ENCODE results near the gene CAPG. TPM values are rescaled to one million over a fixed set of nuclear protein-coding genes. Genes with fewer than 3 reads are reported as not detected.

The CAPG gene
- total and polyA plus RNA-seq, 2 experiments from 2014 or later, result 249 to 346 TPM

DNA sequence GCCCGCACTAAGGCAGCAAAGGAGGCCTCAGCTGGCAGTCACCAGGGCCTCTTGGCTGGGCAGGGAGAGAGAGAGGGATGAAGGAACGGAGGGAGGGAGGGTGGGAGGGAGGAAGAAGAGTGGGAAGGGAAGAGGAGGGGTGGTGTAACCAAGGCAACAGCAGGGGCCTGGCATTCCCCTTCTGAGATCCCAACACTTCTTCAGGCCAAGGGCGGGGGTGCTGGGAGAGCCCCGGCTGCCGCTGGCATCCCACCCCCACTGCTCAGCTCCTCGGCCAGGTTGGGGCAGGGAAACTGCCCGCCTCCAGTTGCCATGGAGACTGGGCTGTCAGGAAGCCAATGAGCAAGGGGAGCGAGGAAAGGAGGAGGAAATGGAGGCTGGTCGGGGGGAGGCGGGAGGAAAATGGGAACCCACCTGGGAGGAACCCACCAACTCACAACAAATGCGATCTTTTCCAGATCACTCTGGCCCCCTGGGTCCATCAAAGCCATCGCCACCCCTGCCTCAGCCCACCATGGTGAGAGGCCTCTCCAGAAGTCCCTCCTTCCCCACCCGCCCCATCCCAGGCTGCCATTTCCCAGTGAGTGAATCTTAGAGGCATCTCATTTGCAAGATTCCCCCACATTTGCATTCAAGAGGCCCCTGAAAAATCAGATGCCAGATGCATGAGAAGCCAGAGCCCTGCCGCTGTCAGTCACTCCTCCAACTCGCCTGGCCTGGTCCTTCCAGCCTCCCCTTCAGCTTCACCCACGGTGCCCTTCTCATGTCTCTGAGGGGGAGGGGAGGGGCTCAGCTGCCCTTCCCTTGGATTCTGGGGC, 20.8 kb upstream of the CAPG start:
- Histone ChIP-seq H3K9me3 (ENCODE audit: low read depth) (no peaks in the 10 kb centered on the region), H3K9ac (no peak overlapping the region), H4K20me1 (ENCODE audit: insufficient read depth) (no peaks in the 10 kb centered on the region), H3K27me3 (replicated peaks; ENCODE audit: insufficient read depth) (no peaks in the 10 kb centered on the region), H3F3A (ENCODE audit: insufficient read depth) (no peaks in the 10 kb centered on the region), H3K79me2 (ENCODE audit: insufficient read depth) (no peaks in the 10 kb centered on the region), H3K4me3 (no peak overlapping the region), H2AFZ (no peak overlapping the region), H3K4me2 (ENCODE audit: unreplicated experiment) (no peak overlapping the region), H3K4me1 (ENCODE audit: insufficient read depth) (no peaks in the 10 kb centered on the region), H3K27ac (no peak overlapping the region), H3K36me3 (ENCODE audit: low read depth) (no peaks in the 10 kb centered on the region), H3K9me2 (ENCODE audit: insufficient read depth) (no peaks in the 10 kb centered on the region)
- WGBS, 2 experiments (ENCODE audit: low coverage in 1 of 2, low lambda C conversion rate in 2 of 2, missing lambda C conversion rate in 2 of 2), result 89% methylated on average over 10 to 16 of the region's 16 CpGs
- TF ChIP-seq EZH2 (IDR thresholded peaks at IDR 0.05; ENCODE audit: insufficient read depth, poor library complexity, severe bottlenecking) (no peak), EZH2phosphoT487 (IDR thresholded peaks at IDR 0.05; ENCODE audit: insufficient read depth, low read depth) (no peak)
- no peak for DNase-seq
- in situ Hi-C loops (cut with MboI), result no loop called here

DNA sequence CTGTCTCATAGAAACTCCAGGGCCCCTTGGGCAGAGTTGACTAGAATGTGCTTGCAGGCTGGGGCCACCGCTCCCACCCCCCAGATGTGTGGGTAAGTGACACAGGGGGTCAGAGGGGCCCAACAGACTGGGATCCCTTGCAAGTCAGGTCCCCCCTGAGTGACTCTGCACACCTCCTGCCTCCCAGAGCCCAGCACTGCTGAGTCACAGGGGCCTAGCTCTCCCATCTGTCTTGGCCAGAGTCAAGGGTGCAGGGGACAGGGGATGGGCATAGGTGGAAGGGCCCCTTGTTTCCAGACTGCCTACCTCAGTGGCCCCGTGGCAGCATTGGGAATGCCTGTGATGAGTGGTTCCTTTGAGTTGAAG, 19.7 kb upstream of the CAPG start:
- 73 to 83% methylated on average over 2 of the region's 2 CpGs for whole genome bisulfite sequencing, 2 experiments (ENCODE audit: low coverage in 1 of 2, low lambda C conversion rate in 2 of 2, missing lambda C conversion rate in 2 of 2)
- no peaks in the 10 kb centered on the region for H3F3A ChIP-seq (ENCODE audit: insufficient read depth)
- H3K4me3 ChIP-seq, result no peak overlapping the region
- no peaks in the 10 kb centered on the region for H3K4me1 ChIP-seq (ENCODE audit: insufficient read depth)
- no peaks in the 10 kb centered on the region for H3K27me3 ChIP-seq (replicated peaks; ENCODE audit: insufficient read depth)
- TF ChIP-seq EZH2 (IDR thresholded peaks at IDR 0.05; ENCODE audit: insufficient read depth, poor library complexity, severe bottlenecking) (no peak), EZH2phosphoT487 (IDR thresholded peaks at IDR 0.05; ENCODE audit: insufficient read depth, low read depth) (no peak)
- H4K20me1 ChIP-seq (ENCODE audit: insufficient read depth), result no peaks in the 10 kb centered on the region
- no peaks in the 10 kb centered on the region for H3K9me3 ChIP-seq (ENCODE audit: low read depth)
- H3K9me2 ChIP-seq (ENCODE audit: insufficient read depth), result no peaks in the 10 kb centered on the region
- in situ Hi-C loops (cut with MboI), result no loop called here
- no peak overlapping the region for H3K27ac ChIP-seq
- no peak overlapping the region for H2AFZ ChIP-seq
- H3K36me3 ChIP-seq (ENCODE audit: low read depth), result no peaks in the 10 kb centered on the region
- no peak overlapping the region for H3K9ac ChIP-seq
- DNase-seq, result no peak
- no peaks in the 10 kb centered on the region for H3K79me2 ChIP-seq (ENCODE audit: insufficient read depth)
- no peak overlapping the region for H3K4me2 ChIP-seq (ENCODE audit: unreplicated experiment)

DNA sequence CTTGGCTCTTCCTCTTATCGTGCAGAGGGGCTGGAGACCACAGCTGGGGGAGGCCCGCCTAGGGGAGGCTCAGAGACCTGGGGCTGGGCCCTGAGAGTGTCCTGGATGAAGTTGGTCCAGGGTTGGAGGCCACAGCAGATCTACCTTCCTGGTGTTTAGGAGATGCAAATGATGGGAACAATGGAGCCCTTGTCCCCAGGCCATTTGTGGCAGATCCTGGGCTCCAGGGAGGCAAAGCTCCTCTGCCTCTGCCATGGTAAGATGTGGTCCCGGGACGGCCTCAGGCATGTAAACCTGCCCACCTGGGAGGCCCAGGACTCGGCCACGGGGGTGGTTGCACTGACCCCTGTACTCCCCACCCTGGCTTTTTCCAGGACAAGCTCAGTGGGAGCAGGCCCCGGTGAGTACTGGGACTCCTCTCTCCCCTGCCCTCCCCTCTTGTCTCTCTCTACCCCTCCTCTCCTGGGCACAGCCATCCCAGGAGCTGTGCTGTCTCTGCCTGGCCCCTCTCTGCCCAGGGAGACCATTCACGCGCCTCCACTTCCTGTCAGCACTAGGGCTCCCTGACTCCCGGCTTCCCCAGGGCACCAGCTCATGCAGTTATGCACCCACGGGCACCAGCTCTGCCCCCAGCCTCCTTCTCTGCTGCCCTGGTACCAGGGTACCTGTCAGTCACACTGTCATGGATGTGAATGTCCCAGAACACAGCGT, 19.2 kb upstream of the CAPG start:
- in situ Hi-C loops (cut with MboI), result no loop called here
- Histone ChIP-seq H3K9ac (no peak overlapping the region), H3K27ac (no peak overlapping the region), H3K4me1 (ENCODE audit: insufficient read depth) (no peaks in the 10 kb centered on the region), H3K4me2 (ENCODE audit: unreplicated experiment) (no peak overlapping the region), H2AFZ (no peak overlapping the region), H3K79me2 (ENCODE audit: insufficient read depth) (no peaks in the 10 kb centered on the region), H3K4me3 (no peak overlapping the region), H3K9me3 (ENCODE audit: low read depth) (no peaks in the 10 kb centered on the region), H3K9me2 (ENCODE audit: insufficient read depth) (no peaks in the 10 kb centered on the region), H3K36me3 (ENCODE audit: low read depth) (no peaks in the 10 kb centered on the region), H3K27me3 (replicated peaks; ENCODE audit: insufficient read depth) (no peaks in the 10 kb centered on the region), H3F3A (ENCODE audit: insufficient read depth) (no peaks in the 10 kb centered on the region), H4K20me1 (ENCODE audit: insufficient read depth) (no peaks in the 10 kb centered on the region)
- TF ChIP-seq EZH2phosphoT487 (IDR thresholded peaks at IDR 0.05; ENCODE audit: insufficient read depth, low read depth), result no peak
- WGBS, 2 experiments (ENCODE audit: low coverage in 1 of 2, low lambda C conversion rate in 2 of 2, missing lambda C conversion rate in 2 of 2), result 82 to 85% methylated on average over 9 to 12 of the region's 12 CpGs
- no peak for DNase-seq

- 89 to 91% methylated on average over 7 of the region's 7 CpGs for WGBS, 2 experiments (ENCODE audit: low coverage in 1 of 2, low lambda C conversion rate in 2 of 2, missing lambda C conversion rate in 2 of 2)
- no peaks in the 10 kb centered on the region for H3K9me3 ChIP-seq (ENCODE audit: low read depth)
- H2AFZ ChIP-seq, result no peak overlapping the region
- H3K36me3 ChIP-seq (ENCODE audit: low read depth), result no peaks in the 10 kb centered on the region
- no peaks in the 10 kb centered on the region for H3K79me2 ChIP-seq (ENCODE audit: insufficient read depth)
- H3K27ac ChIP-seq, result no peak overlapping the region
- in situ Hi-C loops (cut with MboI), result no loop called here
- H3K4me1 ChIP-seq (ENCODE audit: insufficient read depth), result no peaks in the 10 kb centered on the region
- peak; percentile 23 for DNase-seq
- H3K4me3 ChIP-seq, result no peak overlapping the region
- H3K27me3 ChIP-seq (replicated peaks; ENCODE audit: insufficient read depth), result no peaks in the 10 kb centered on the region
- H4K20me1 ChIP-seq (ENCODE audit: insufficient read depth), result no peaks in the 10 kb centered on the region
- no peaks in the 10 kb centered on the region for H3F3A ChIP-seq (ENCODE audit: insufficient read depth)
- no peak overlapping the region for H3K9ac ChIP-seq
- H3K4me2 ChIP-seq (ENCODE audit: unreplicated experiment), result no peak overlapping the region
- TF ChIP-seq EZH2 (IDR thresholded peaks at IDR 0.05; ENCODE audit: insufficient read depth, poor library complexity, severe bottlenecking), result no peak
- no peaks in the 10 kb centered on the region for H3K9me2 ChIP-seq (ENCODE audit: insufficient read depth)
These were observed 18.2 kb upstream of the CAPG start for GRCh38 chr2:85428343-85428881.

Measured in GM23248 (cell line).